HepG2 (cell line): ENCODE results near the gene SGCD. TPM values are rescaled to one million over a fixed set of nuclear protein-coding genes. Genes with fewer than 3 reads are reported as not detected.

Source experiments
- ATAC-seq: fragments of 200-7000 bp; cut with Tn5 transposase; 3 replicates; pipeline ENCODE4 v1.9.1; 2020; ENCODE audit warnings: mild to moderate bottlenecking, moderate library complexity
- BruUV-seq: library from RNA; stranded (reverse); fragments of 400-500 nt; replicated peaks from 2 replicates; lab custom pipeline; 2021; lab: Mats Ljungman, UMichigan
- CTCF ChIA-PET: fragments of 300-600 bp; formaldehyde crosslinking; extraction: SDS; loops from one replicate; lab custom pipeline; 2021; ENCODE audit warnings: low total read pairs, inconsistent platforms, low intra/inter-chr PET ratio; lab: Yijun Ruan, JAX
- POLR2A ChIA-PET: fragments of 350-600 bp; sonication (Branson Sonifier 250); formaldehyde crosslinking; loops from one replicate; lab custom pipeline; 2020; ENCODE audit warnings: antibody characterized with exemption, inconsistent platforms; lab: Yijun Ruan, JAX
- DNase-seq: peaks from one replicate; pipeline ENCODE4 v3.0.0-alpha.2; 2015; ENCODE audit warnings: low spot score
- FAIRE-seq: peaks from 3 replicates; lab custom pipeline; 2011; peaks lifted over from hg19 to GRCh38; lab: Jason Lieb, UNC
- H2AFZ ChIP-seq: one replicate; pipeline ENCODE4 v1.6.1; 2011; ENCODE audit warnings: low read length, inconsistent platforms
- H3K27ac ChIP-seq: fragments of 300-600 bp; 3 replicates; pipeline ENCODE4 v1.8.0; 2011; ENCODE audit warnings: mixed run types, mild to moderate bottlenecking, mixed read lengths, low read length, inconsistent platforms; ENCODE audit not compliant: insufficient read depth; ENCODE audit errors: extremely low read length
- H3K27me3 ChIP-seq, 2 experiments: fragments of 200-600 bp in 1 of 2; 2 replicates in 1 of 2; 3 replicates in 1 of 2; pipeline versions ENCODE4 v1.6.0 to v1.8.0; 2011; ENCODE audit warnings: low read length in 2 of 2, mild to moderate bottlenecking in 2 of 2, moderate library complexity in 2 of 2, inconsistent platforms in 1 of 2; ENCODE audit not compliant: insufficient read depth in 2 of 2, control insufficient read depth in 1 of 2
- H3K36me3 ChIP-seq, 2 experiments: fragments of 200-600 bp in 1 of 2; replicated peaks in 1 of 2; 2 replicates in 1 of 2; 3 replicates in 1 of 2; pipeline versions ENCODE4 v1.5.1 to v1.8.0; 2011; ENCODE audit warnings: low read length in 2 of 2, inconsistent platforms in 1 of 2; ENCODE audit not compliant: insufficient read depth in 2 of 2, control insufficient read depth in 1 of 2
- H3K4me1 ChIP-seq: 2 replicates; pipeline ENCODE4 v1.5.1; 2012; ENCODE audit warnings: low read length, inconsistent platforms; ENCODE audit not compliant: insufficient read depth
- H3K4me2 ChIP-seq: 2 replicates; pipeline ENCODE4 v1.6.0; 2011; ENCODE audit warnings: low read depth, low read length, inconsistent platforms
- H3K4me3 ChIP-seq, 3 experiments: fragments of 200-600 bp in 1 of 3; sonication (generic), shearing (Covaris generic) in 1 of 3; replicated peaks in 1 of 3; 2 replicates each; pipeline ENCODE4 v1.5.1; 2011 to 2016; ENCODE audit warnings: low read length in 3 of 3, inconsistent platforms in 2 of 3, low read depth in 2 of 3, mild to moderate bottlenecking in 2 of 3, control low read depth in 1 of 3, mixed read lengths in 1 of 3; ENCODE audit not compliant: insufficient read depth in 1 of 3
- H3K79me2 ChIP-seq: one replicate; pipeline ENCODE4 v1.6.1; 2011; ENCODE audit warnings: low read length, inconsistent platforms; ENCODE audit not compliant: insufficient read depth
- H3K9ac ChIP-seq: 2 replicates; pipeline ENCODE4 v1.6.0; 2011; ENCODE audit warnings: mild to moderate bottlenecking, low read depth, low read length, inconsistent platforms; ENCODE audit not compliant: insufficient read depth
- H3K9me3 ChIP-seq: 2 replicates; pipeline ENCODE4 v1.5.1; 2012; ENCODE audit warnings: mild to moderate bottlenecking, low read length
- H4K20me1 ChIP-seq: 2 replicates; pipeline ENCODE4 v1.6.0; 2011; ENCODE audit warnings: inconsistent platforms, mild to moderate bottlenecking, low read length, moderate library complexity; ENCODE audit not compliant: insufficient read depth
- CHCHD3 ChIP-seq: sonication (generic); formaldehyde crosslinking; IDR thresholded peaks from 2 replicates; pipeline ENCODE4 v1.8.0; 2022; ENCODE audit warnings: mild to moderate bottlenecking, missing genetic modification reagents, moderate library complexity
- EEA1 ChIP-seq: sonication (generic); formaldehyde crosslinking; IDR thresholded peaks from 2 replicates; pipeline ENCODE4 v1.5.1; 2020; ENCODE audit warnings: mild to moderate bottlenecking, missing genetic modification reagents, borderline replicate concordance
- HNRNPLL ChIP-seq: fragments of 200-400 bp; formaldehyde crosslinking; IDR thresholded peaks from 2 replicates; pipeline ENCODE4 v1.6.1; 2017; ENCODE audit warnings: mild to moderate bottlenecking, low read depth, low read length; ENCODE audit not compliant: poor library complexity, severe bottlenecking
- JUN ChIP-seq: sonication (generic); formaldehyde crosslinking; IDR thresholded peaks from 2 replicates; pipeline ENCODE4 v1.4.0; 2020; ENCODE audit warnings: mild to moderate bottlenecking, missing genetic modification reagents
- KDM5A ChIP-seq: fragments of 200-600 bp; sonication (generic); IDR thresholded peaks from 2 replicates; pipeline ENCODE4 v1.7.0; 2018; ENCODE audit warnings: antibody characterized with exemption, mild to moderate bottlenecking, low read length, borderline replicate concordance
- MEIS2 ChIP-seq: sonication (generic); formaldehyde crosslinking; IDR thresholded peaks from 2 replicates; pipeline ENCODE4 v1.9.0; 2021; ENCODE audit warnings: mild to moderate bottlenecking, missing genetic modification reagents
- SNAPC2 ChIP-seq: sonication (generic); formaldehyde crosslinking; IDR thresholded peaks from 2 replicates; pipeline ENCODE4 v1.8.1; 2022; ENCODE audit warnings: mild to moderate bottlenecking, missing genetic modification reagents
- TBX3 ChIP-seq: fragments of 450-650 bp; IDR thresholded peaks from 2 replicates; pipeline ENCODE4 v1.6.1; 2017; ENCODE audit warnings: antibody characterized with exemption, mild to moderate bottlenecking, inconsistent platforms, borderline replicate concordance
- ZFP82 ChIP-seq: sonication (generic); formaldehyde crosslinking; IDR thresholded peaks from 2 replicates; pipeline ENCODE4 v1.5.1; 2020; ENCODE audit warnings: mild to moderate bottlenecking, missing genetic modification reagents, borderline replicate concordance
- ZNF501 ChIP-seq: sonication (generic); formaldehyde crosslinking; IDR thresholded peaks from 2 replicates; pipeline ENCODE4 v1.5.1; 2020; ENCODE audit warnings: mild to moderate bottlenecking, moderate library complexity, missing genetic modification reagents
- ZNF615 ChIP-seq: sonication (generic); formaldehyde crosslinking; IDR thresholded peaks from 2 replicates; pipeline ENCODE4 v1.5.0; 2020; ENCODE audit warnings: mild to moderate bottlenecking, missing genetic modification reagents, borderline replicate concordance
- ZNF777 ChIP-seq: sonication (generic); formaldehyde crosslinking; IDR thresholded peaks from 2 replicates; pipeline ENCODE4 v1.4.0; 2020; ENCODE audit warnings: missing genetic modification reagents
- WGBS: methylation state at CpG from one replicate; pipeline ENCODE4 v1.1.6; 2017; ENCODE audit warnings: low lambda C conversion rate; 5-methylcytosine and 5-hydroxymethylcytosine counted together
- in situ Hi-C: cut with HindIII; loops from 2 replicates; pipeline ENCODE4 v1.10.0; 2017; ENCODE audit warnings: low pct_unique_long_range_greater_than_20kb; ENCODE audit not compliant: extremely low pct_ligation_motif_present
- intact Hi-C: fragments of 100-400 bp; cut with micrococcal nuclease; formaldehyde crosslinking; loops from one replicate; pipeline ENCODE4 v1.10.0; 2022; ENCODE audit not compliant: unreplicated experiment
- polyA plus RNA-seq, 8 experiments: library from polyadenylated mRNA; depleted of rRNA in 3 of 8; stranded (reverse) in 7 of 8; unstranded in 1 of 8; fragments of >200 nt; fragmentation: Illumina TruSeq in 4 of 8; extraction: Trizol in 4 of 8; gene quantifications; 2 replicates each; pipeline versions ENCODE4 v1.2.1 to v1.2.3, GENCODE V29; 2011 to 2016; ENCODE audit warnings: low read depth in 4 of 8, missing spikeins in 1 of 8, mixed read lengths in 1 of 8; ENCODE audit not compliant: insufficient read depth in 1 of 8
- total RNA-seq, 5 experiments: library from RNA; depleted of rRNA; stranded (reverse); fragments of >200 nt; fragmentation: Illumina TruSeq; extraction: Trizol; gene quantifications; 2 replicates each; pipeline ENCODE4 v1.2.3, GENCODE V29; 2016; ENCODE audit warnings: low read depth in 1 of 5
- TF ChIP-seq, protein P1 (sequence below): sonication (generic); formaldehyde crosslinking; IDR thresholded peaks from 2 replicates; pipeline ENCODE4 v1.4.0; 2020; ENCODE audit warnings: mild to moderate bottlenecking, missing genetic modification reagents
- TF ChIP-seq, protein P2 (sequence below): sonication (generic); formaldehyde crosslinking; IDR thresholded peaks from 2 replicates; pipeline ENCODE4 v1.4.0; 2020; ENCODE audit warnings: missing genetic modification reagents, mild to moderate bottlenecking, borderline replicate concordance
- TF ChIP-seq, protein P3 (sequence below): sonication (generic); formaldehyde crosslinking; IDR thresholded peaks from 2 replicates; pipeline ENCODE4 v1.4.0; 2020; ENCODE audit warnings: missing genetic modification reagents
- TF ChIP-seq, protein P4 (sequence below): sonication (generic); formaldehyde crosslinking; IDR thresholded peaks from 2 replicates; pipeline ENCODE4 v1.8.1; 2022; ENCODE audit warnings: mild to moderate bottlenecking, missing genetic modification reagents
- TF ChIP-seq, protein P5 (sequence below): sonication (generic); formaldehyde crosslinking; IDR thresholded peaks from 2 replicates; pipeline ENCODE4 v1.8.0; 2023; ENCODE audit warnings: mild to moderate bottlenecking, missing genetic modification reagents

SGCD gene
- total and polyA plus RNA-seq, 2 of the 13 experiments (the other 11 are each of a cell fraction or from before 2014, with no cell fraction given), result not detected

DNA sequence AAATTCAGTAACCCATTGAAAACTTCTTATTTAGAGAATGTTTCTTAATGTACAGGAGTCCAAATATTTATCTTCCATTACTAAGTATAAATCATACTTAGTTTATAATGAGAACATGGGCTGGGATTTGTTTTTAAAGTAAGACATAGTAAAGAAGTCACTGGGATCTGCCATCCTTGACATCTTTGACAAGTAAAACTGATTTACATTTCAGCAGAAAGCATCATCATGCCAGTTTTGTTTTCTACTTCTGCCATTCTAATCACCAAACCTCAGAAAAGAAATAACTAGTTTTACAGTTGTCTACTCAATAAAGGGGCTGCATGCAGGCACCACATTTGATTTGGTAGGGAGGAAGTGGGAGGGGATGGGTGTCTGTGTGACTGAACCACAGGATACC, 301.5 kb downstream of the SGCD start (continued):
- TF ChIP-seq, protein P1, sequence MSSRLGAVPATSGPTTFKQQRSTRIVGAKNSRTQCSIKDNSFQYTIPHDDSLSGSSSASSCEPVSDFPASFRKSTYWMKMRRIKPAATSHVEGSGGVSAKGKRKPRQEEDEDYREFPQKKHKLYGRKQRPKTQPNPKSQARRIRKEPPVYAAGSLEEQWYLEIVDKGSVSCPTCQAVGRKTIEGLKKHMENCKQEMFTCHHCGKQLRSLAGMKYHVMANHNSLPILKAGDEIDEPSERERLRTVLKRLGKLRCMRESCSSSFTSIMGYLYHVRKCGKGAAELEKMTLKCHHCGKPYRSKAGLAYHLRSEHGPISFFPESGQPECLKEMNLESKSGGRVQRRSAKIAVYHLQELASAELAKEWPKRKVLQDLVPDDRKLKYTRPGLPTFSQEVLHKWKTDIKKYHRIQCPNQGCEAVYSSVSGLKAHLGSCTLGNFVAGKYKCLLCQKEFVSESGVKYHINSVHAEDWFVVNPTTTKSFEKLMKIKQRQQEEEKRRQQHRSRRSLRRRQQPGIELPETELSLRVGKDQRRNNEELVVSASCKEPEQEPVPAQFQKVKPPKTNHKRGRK (CRISPR knock-in tag), result no peak
- TF ChIP-seq, protein P2, sequence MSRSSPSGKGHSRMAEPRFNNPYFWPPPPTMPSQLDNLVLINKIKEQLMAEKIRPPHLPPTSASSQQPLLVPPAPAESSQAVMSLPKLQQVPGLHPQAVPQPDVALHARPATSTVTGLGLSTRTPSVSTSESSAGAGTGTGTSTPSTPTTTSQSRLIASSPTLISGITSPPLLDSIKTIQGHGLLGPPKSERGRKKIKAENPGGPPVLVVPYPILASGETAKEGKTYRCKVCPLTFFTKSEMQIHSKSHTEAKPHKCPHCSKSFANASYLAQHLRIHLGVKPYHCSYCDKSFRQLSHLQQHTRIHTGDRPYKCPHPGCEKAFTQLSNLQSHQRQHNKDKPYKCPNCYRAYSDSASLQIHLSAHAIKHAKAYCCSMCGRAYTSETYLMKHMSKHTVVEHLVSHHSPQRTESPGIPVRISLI (CRISPR knock-in tag), result no peak
- TF ChIP-seq KDM5A (no peak), MEIS2 (CRISPR knock-in tag) (no peak)

DNA sequence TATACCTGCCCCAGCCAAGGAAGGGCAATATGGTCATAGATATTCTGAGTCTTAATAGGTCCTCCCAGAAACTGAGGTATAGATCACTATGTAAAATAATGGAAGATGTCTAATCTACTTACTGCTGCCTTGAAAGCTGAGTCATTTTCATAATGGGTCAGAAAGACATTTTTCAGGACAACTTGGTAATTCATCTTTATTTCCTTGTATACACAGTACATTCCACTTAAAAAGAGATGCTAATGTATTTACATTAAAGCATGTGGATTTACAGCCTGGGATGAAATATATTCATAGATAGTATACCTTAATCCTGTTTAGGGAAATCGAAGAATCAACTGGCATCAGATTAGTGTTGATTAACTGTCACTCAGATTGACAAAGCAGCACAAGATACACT, 304.0 kb downstream of the SGCD start:
- DNase-seq (no peak), ATAC-seq (no peak), FAIRE-seq (no peak)
- no TSS peak for BruUV-seq
- no peaks in the 10 kb centered on the region for H3K4me1 ChIP-seq
- no peaks in the 10 kb centered on the region for H3K36me3 ChIP-seq
- intact Hi-C loops, result no loop called here
- H3K27ac ChIP-seq, result no peak overlapping the region
- ChIA-PET CTCF (no interaction called here), POLR2A (no interaction called here)
- in situ Hi-C loops, result no loop called here
- H2AFZ ChIP-seq, result no peak overlapping the region
- no peaks in the 10 kb centered on the region for H3K9me3 ChIP-seq
- no peak overlapping the region for H3K4me3 ChIP-seq
- 13% methylated on average over 1 of the region's 1 CpG for WGBS
- no peaks in the 10 kb centered on the region for H3K79me2 ChIP-seq
- no peak overlapping the region for H3K9ac ChIP-seq
- H3K4me2 ChIP-seq, result no peak overlapping the region
- no peaks in the 10 kb centered on the region for H4K20me1 ChIP-seq
- H3K27me3 ChIP-seq, result no peaks in the 10 kb centered on the region
- TF ChIP-seq CHCHD3 (CRISPR knock-in tag) (no peak), JUN (no peak), TBX3 (no peak), EEA1 (CRISPR knock-in tag) (no peak), SNAPC2 (CRISPR knock-in tag) (no peak), ZNF501 (CRISPR knock-in tag) (no peak), ZFP82 (CRISPR knock-in tag) (no peak), ZNF615 (CRISPR knock-in tag) (no peak), HNRNPLL (no peak), ZNF777 (CRISPR knock-in tag) (no peak)
- TF ChIP-seq, protein P3, sequence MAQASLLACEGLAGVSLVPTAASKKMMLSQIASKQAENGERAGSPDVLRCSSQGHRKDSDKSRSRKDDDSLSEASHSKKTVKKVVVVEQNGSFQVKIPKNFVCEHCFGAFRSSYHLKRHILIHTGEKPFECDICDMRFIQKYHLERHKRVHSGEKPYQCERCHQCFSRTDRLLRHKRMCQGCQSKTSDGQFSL (CRISPR knock-in tag), result no peak
- TF ChIP-seq, protein P2 (CRISPR knock-in tag), result no peak
- TF ChIP-seq, protein P4, sequence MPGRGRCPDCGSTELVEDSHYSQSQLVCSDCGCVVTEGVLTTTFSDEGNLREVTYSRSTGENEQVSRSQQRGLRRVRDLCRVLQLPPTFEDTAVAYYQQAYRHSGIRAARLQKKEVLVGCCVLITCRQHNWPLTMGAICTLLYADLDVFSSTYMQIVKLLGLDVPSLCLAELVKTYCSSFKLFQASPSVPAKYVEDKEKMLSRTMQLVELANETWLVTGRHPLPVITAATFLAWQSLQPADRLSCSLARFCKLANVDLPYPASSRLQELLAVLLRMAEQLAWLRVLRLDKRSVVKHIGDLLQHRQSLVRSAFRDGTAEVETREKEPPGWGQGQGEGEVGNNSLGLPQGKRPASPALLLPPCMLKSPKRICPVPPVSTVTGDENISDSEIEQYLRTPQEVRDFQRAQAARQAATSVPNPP, result no peak
- TF ChIP-seq, protein P5, sequence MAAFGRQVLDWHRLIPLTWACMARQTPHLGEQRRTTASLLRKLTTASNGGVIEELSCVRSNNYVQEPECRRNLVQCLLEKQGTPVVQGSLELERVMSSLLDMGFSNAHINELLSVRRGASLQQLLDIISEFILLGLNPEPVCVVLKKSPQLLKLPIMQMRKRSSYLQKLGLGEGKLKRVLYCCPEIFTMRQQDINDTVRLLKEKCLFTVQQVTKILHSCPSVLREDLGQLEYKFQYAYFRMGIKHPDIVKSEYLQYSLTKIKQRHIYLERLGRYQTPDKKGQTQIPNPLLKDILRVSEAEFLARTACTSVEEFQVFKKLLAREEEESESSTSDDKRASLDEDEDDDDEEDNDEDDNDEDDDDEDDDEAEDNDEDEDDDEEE (CRISPR knock-in tag), result no peak
